Stimulated activated CD8-positive, alpha-beta memory T cell treated with anti-CD3 and anti-CD28 coated beads, Interleukin-4, amount 100 ng/mL, for 24 hours (primary cell): ENCODE results near the gene LMF1.

ENCODE experiments used
- DNase-seq: peaks from one replicate; pipeline ENCODE4 v3.0.0-alpha.2; 2020; ENCODE audit warnings: low read depth

Gene LMF1

GRCh38 chr16:927931-928330 is 42.9 kb downstream of the LMF1 start:
- DNase-seq: no peak

DNA sequence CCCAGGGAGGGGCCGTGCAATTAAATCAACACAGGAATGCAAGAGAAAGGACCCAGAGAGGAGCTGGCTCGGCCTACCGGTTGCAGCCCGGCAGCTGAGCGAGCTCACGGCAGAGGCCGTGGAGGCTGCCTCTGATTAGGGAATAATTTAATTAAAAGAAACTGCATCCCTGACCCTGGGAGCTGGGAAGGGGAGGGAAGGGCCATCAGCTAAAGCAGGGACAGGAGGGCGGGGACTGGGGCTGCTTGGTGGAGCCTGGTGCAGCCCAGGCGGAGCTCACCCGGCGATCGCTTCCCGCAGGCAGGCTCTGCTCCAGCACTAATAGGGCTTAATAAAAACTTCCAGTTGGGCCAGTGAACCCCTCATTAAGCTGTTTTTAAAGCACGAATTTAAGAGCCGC is 43.4 kb downstream of the LMF1 start:
- DNase-seq: no peak

DNA sequence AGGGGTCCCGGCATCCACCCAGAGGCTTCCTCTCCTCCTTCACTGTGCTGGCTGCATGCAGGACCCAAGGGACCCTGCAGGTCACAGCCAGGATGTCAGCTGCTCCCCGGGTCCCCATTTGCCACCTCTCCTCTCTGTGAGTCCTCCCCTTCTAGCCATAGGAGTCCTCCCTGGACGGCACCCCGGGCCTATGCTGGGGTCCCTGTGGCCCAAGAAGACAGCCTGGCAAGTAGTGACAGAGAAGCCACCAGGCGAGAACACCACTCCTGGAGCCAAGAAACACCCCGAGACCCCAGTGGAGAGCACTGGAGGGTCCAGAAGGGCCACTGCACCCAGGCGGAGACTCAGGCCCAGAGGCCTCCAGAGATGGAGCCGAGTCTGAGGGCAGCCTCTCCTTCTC is 44.1 kb downstream of the LMF1 start:
- DNase-seq: no peak

DNA sequence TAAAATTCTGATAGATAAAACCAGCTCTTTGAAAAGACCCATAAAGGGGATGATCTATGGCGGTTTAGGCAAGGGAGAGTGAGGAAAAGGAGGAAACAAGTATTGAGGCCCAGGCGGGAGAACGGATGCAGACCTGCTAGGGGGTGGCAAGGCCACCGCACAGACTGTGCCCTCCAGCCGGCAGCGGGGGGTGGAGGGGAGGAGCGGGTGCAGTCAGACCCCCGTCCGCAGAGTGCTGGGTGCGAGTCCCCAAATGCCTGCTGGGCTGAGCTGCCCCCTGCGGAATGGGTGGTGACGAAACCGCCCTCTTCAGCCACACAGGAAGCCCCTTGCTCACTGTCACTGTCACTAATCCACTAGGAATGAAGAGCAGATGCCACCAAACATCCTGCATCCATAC is 46.0 kb downstream of the LMF1 start:
- DNase-seq: no peak

DNA sequence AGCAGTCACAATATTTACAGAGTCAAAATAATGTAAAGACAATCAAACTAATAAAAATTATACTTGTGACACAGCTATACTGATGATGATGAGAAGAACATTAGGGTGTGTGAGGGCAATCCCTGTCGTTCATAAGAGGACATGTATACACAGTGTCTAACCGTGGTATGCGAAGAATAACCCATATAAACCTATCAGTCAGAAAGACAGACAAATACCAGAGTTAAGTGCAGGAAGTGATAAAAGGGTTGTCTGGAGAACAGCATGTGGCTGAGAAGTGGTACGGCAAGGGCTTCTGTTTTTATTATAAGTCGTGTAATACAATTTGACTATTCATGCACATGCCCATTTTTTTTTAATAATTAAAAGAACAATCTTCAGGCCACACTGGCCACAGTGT is 46.7 kb downstream of the LMF1 start:
- DNase-seq: no peak

DNA sequence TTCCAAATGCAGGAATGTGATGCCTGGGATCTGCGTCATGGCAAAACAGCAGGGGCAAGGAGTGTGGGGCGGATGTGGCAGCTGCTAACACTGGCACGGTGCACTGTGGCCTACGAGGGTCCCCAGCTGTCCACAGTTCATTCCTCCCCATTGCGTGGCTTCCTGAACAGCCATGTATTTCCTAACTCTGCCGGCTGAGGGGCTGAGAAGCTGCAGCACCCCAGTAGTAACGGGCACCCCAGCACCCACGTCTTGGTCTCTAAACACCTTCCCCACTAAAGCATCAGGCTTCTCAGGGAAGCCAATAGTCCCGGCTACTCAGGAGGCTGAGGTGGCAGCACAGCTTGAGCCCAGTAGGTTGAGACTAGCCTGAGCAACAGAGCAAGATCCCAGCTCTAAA is 47.6 kb downstream of the LMF1 start:
- DNase-seq: no peak

DNA sequence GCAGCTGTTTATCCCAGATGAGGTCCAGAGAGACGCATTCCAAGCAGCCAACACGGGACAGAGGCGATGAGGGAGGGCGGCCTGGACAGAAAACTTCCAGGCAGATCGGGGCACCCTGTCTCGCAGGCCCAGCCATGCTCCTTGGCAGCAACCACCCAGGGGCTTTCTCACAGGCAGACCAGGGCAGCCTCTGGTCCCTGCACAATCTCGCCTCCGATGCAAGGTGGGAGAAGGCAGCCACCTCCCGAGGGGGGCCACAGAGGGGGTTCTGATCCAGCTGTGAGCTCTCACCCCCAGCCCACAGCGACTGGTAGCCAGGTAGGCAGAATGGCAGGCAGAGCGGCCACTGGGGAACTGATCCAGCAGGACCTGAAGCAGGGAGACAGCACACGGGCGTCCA is 48.7 kb downstream of the LMF1 start:
- no peak for DNase-seq

- no peak for DNase-seq
Measured at GRCh38 chr16:921321-921905, 49.4 kb downstream of the LMF1 start.

DNA sequence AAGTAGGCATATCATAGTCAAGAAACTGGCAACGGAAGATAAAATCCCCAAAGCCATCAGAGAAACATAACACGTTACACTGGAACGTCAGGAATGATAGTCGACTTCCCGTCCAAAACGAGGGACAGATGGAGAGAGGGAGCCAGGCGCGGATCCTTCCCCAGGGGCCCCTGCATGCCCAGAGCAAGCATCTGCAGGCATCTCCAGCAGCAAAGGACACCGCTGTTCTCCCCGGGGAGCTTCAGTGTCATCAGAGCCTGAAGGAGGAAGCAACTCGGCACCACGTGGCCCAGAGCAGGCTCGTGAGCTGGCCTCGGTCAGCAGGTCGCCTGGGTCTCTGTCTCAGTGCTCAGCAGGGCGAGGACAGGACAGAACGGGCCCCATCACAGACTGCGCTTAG is 50.1 kb downstream of the LMF1 start:
- DNase-seq: no peak

GRCh38 chr16:920051-920681 is 50.6 kb downstream of the LMF1 start:
- DNase-seq: no peak

GRCh38 chr16:919658-920050 is 51.1 kb downstream of the LMF1 start:
- no peak for DNase-seq

GRCh38 chr16:918741-919657 is 51.8 kb downstream of the LMF1 start:
- DNase-seq: no peak

GRCh38 chr16:918068-918467 is 52.7 kb downstream of the LMF1 start:
- no peak for DNase-seq

DNA sequence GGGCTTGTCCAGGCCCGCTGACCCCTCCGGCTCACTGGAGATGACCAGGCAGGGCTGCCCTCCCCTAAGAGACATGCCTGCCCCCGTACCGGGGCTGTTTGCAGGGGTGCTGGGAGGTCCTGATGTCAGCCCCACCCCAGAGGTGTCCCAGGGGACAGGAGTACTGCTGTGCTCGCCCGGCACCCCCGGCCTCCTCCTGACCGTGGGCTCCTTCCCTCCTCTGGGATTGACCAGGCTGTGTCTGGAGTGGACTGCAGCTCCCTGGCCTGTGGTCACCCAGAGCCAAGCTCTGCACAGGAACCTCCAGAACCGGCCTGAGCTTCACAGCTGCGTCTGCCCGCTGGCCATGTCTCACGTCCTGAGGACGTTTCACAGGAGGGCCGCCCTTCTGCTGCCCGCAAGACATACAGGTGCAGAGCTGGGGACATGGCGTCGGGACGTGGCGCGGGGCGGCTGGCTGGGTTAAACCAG is 53.2 kb downstream of the LMF1 start:
- DNase-seq: no peak

GRCh38 chr16:916035-916799 is 54.6 kb downstream of the LMF1 start:
- no peak for DNase-seq

- no peak for DNase-seq
Measured at GRCh38 chr16:915546-915945, 55.2 kb downstream of the LMF1 start.

DNA sequence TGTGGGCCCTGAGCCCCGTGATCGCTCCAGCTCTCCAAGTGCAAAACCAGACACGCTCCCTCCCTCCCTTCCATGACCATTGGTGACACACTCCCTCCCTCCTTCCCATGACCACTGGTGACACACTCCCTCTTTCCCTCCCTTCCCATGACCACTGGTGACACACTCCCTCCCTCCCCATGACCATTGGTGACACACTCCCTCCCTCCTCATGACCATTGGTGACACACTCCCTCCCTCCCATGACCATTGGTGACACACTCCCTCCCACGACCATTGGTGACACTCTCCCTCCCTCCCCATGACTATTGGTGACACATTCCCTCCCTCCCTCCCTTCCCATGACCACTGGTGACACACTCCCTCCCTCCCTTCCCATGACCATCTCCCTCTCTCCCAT is 56.3 kb downstream of the LMF1 start:
- DNase-seq: no peak

- DNase-seq: no peak
Measured at GRCh38 chr16:913817-914439, 56.9 kb downstream of the LMF1 start.

DNA sequence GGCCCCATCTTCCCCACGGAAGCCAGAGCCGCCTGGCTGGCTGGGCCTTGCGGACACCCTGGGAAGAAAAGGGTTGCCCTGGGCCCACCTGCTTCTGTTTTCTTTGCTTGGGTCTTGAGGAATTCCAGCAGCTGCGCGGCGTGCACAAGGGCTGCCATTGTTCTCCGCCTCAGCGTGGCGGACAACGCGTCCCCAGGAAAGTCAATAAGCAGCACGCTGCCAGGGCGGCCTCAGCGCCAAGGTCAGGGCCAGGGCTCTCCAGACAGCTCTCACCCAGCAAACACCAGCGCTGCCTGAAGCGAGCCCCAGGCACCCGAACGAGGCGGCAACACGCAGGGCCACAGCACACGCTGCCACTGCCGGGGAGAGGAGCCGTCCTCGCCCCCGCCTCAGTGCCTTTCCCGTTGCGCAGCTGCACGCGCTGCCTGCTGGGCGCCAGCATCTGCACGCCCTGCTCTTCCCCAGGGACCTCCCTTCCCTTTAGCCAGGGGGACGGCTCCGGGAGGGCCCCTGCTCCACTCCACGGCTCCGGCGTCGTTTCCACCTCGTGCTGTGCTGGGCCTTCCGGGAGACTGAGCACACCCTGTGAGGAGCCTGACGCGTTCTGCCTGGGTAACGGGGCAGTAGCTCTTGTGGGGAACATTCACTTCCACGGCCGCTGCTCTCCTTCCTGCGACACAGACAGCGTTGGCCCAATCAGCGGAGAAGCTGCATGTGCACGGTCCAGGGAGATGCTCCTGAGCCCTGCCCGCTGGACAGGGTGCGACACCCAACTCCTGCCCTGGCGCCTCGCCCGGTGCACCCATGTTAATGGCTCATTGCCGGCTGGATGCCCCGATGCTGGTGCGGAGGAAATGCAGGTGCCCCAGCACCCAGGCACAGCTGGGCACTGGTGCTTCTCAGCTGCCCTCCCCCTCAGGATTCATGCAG is 57.8 kb downstream of the LMF1 start:
- DNase-seq: no peak

DNA sequence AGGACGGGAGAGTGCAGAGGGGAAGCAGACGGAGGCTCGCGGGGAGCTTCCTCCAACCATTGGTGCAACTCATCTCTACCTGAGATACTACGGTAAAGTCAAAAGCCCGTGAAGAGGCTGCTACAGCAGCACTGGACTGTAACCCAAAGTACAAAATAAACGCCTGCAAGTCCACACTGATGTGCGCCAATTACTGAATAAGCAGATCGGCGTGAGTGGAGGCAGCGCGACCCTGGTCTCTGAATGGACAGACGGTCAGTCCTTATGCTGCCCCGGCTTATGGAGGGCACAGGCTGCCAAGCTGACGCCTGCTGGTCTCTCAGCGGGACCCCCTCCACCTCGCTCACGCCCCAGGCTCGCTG is 58.5 kb downstream of the LMF1 start:
- no peak for DNase-seq
